HepG2 (cell line): ENCODE data around the gene FASLG. TPM values are rescaled to one million over a fixed set of nuclear protein-coding genes. Genes with fewer than 3 reads are reported as not detected.

Experiments used
- ATAC-seq: fragments of 200-7000 bp; cut with Tn5 transposase; 3 replicates; pipeline ENCODE4 v1.9.1; 2020; ENCODE audit warnings: mild to moderate bottlenecking, moderate library complexity
- BruUV-seq: library from RNA; stranded (reverse); fragments of 400-500 nt; replicated peaks from 2 replicates; lab custom pipeline; 2021; lab: Mats Ljungman, UMichigan
- CTCF ChIA-PET: fragments of 300-600 bp; formaldehyde crosslinking; extraction: SDS; loops from one replicate; lab custom pipeline; 2021; ENCODE audit warnings: low total read pairs, inconsistent platforms, low intra/inter-chr PET ratio; lab: Yijun Ruan, JAX
- POLR2A ChIA-PET: fragments of 350-600 bp; sonication (Branson Sonifier 250); formaldehyde crosslinking; loops from one replicate; lab custom pipeline; 2020; ENCODE audit warnings: antibody characterized with exemption, inconsistent platforms; lab: Yijun Ruan, JAX
- DNase-seq: peaks from one replicate; pipeline ENCODE4 v3.0.0-alpha.2; 2015; ENCODE audit warnings: low spot score
- FAIRE-seq: peaks from 3 replicates; lab custom pipeline; 2011; peaks lifted over from hg19 to GRCh38; lab: Jason Lieb, UNC
- H2AFZ ChIP-seq: one replicate; pipeline ENCODE4 v1.6.1; 2011; ENCODE audit warnings: low read length, inconsistent platforms
- H3K27ac ChIP-seq: fragments of 300-600 bp; 3 replicates; pipeline ENCODE4 v1.8.0; 2011; ENCODE audit warnings: mixed run types, mild to moderate bottlenecking, mixed read lengths, low read length, inconsistent platforms; ENCODE audit not compliant: insufficient read depth; ENCODE audit errors: extremely low read length
- H3K27me3 ChIP-seq, 2 experiments: fragments of 200-600 bp in 1 of 2; 2 replicates in 1 of 2; 3 replicates in 1 of 2; pipeline versions ENCODE4 v1.6.0 to v1.8.0; 2011; ENCODE audit warnings: low read length in 2 of 2, mild to moderate bottlenecking in 2 of 2, moderate library complexity in 2 of 2, inconsistent platforms in 1 of 2; ENCODE audit not compliant: insufficient read depth in 2 of 2, control insufficient read depth in 1 of 2
- H3K36me3 ChIP-seq, 2 experiments: fragments of 200-600 bp in 1 of 2; replicated peaks in 1 of 2; 2 replicates in 1 of 2; 3 replicates in 1 of 2; pipeline versions ENCODE4 v1.5.1 to v1.8.0; 2011; ENCODE audit warnings: low read length in 2 of 2, inconsistent platforms in 1 of 2; ENCODE audit not compliant: insufficient read depth in 2 of 2, control insufficient read depth in 1 of 2
- H3K4me1 ChIP-seq: 2 replicates; pipeline ENCODE4 v1.5.1; 2012; ENCODE audit warnings: low read length, inconsistent platforms; ENCODE audit not compliant: insufficient read depth
- H3K4me2 ChIP-seq: 2 replicates; pipeline ENCODE4 v1.6.0; 2011; ENCODE audit warnings: low read depth, low read length, inconsistent platforms
- H3K4me3 ChIP-seq, 3 experiments: fragments of 200-600 bp in 1 of 3; sonication (generic), shearing (Covaris generic) in 1 of 3; replicated peaks in 1 of 3; 2 replicates each; pipeline ENCODE4 v1.5.1; 2011 to 2016; ENCODE audit warnings: low read length in 3 of 3, inconsistent platforms in 2 of 3, low read depth in 2 of 3, mild to moderate bottlenecking in 2 of 3, control low read depth in 1 of 3, mixed read lengths in 1 of 3; ENCODE audit not compliant: insufficient read depth in 1 of 3
- H3K79me2 ChIP-seq: one replicate; pipeline ENCODE4 v1.6.1; 2011; ENCODE audit warnings: low read length, inconsistent platforms; ENCODE audit not compliant: insufficient read depth
- H3K9ac ChIP-seq: 2 replicates; pipeline ENCODE4 v1.6.0; 2011; ENCODE audit warnings: mild to moderate bottlenecking, low read depth, low read length, inconsistent platforms; ENCODE audit not compliant: insufficient read depth
- H3K9me3 ChIP-seq: 2 replicates; pipeline ENCODE4 v1.5.1; 2012; ENCODE audit warnings: mild to moderate bottlenecking, low read length
- H4K20me1 ChIP-seq: 2 replicates; pipeline ENCODE4 v1.6.0; 2011; ENCODE audit warnings: inconsistent platforms, mild to moderate bottlenecking, low read length, moderate library complexity; ENCODE audit not compliant: insufficient read depth
- GABPA ChIP-seq, 2 experiments: IDR thresholded peaks; 2 replicates each; pipeline ENCODE4 v1.6.1; 2011 to 2016; ENCODE audit warnings: low read depth in 2 of 2, low read length in 1 of 2, missing biosample characterization in 1 of 2, missing genetic modification characterization in 1 of 2
- KDM6A ChIP-seq: IDR thresholded peaks from 2 replicates; pipeline ENCODE4 v1.6.1; 2016; ENCODE audit warnings: low read depth
- NKX3-1 ChIP-seq: sonication (generic); formaldehyde crosslinking; IDR thresholded peaks from 2 replicates; pipeline ENCODE4 v1.5.0; 2020; ENCODE audit warnings: missing genetic modification reagents
- WGBS: methylation state at CpG from one replicate; pipeline ENCODE4 v1.1.6; 2017; ENCODE audit warnings: low lambda C conversion rate; 5-methylcytosine and 5-hydroxymethylcytosine counted together
- in situ Hi-C: cut with HindIII; loops from 2 replicates; pipeline ENCODE4 v1.10.0; 2017; ENCODE audit warnings: low pct_unique_long_range_greater_than_20kb; ENCODE audit not compliant: extremely low pct_ligation_motif_present
- intact Hi-C: fragments of 100-400 bp; cut with micrococcal nuclease; formaldehyde crosslinking; loops from one replicate; pipeline ENCODE4 v1.10.0; 2022; ENCODE audit not compliant: unreplicated experiment
- polyA plus RNA-seq, 8 experiments: library from polyadenylated mRNA; depleted of rRNA in 3 of 8; stranded (reverse) in 7 of 8; unstranded in 1 of 8; fragments of >200 nt; fragmentation: Illumina TruSeq in 4 of 8; extraction: Trizol in 4 of 8; gene quantifications; 2 replicates each; pipeline versions ENCODE4 v1.2.1 to v1.2.3, GENCODE V29; 2011 to 2016; ENCODE audit warnings: low read depth in 4 of 8, missing spikeins in 1 of 8, mixed read lengths in 1 of 8; ENCODE audit not compliant: insufficient read depth in 1 of 8
- total RNA-seq, 5 experiments: library from RNA; depleted of rRNA; stranded (reverse); fragments of >200 nt; fragmentation: Illumina TruSeq; extraction: Trizol; gene quantifications; 2 replicates each; pipeline ENCODE4 v1.2.3, GENCODE V29; 2016; ENCODE audit warnings: low read depth in 1 of 5
- TF ChIP-seq, protein P1 (sequence below): sonication (generic); formaldehyde crosslinking; IDR thresholded peaks from 2 replicates; pipeline ENCODE4 v1.4.0; 2020; ENCODE audit warnings: missing genetic modification reagents
- TF ChIP-seq, protein P2 (sequence below): IDR thresholded peaks from 2 replicates; pipeline ENCODE4 v1.6.1; 2016; ENCODE audit warnings: low read depth, missing genetic modification reagents, missing compliant biosample characterization
- TF ChIP-seq, protein P3 (sequence below): sonication (generic); formaldehyde crosslinking; IDR thresholded peaks from 2 replicates; pipeline ENCODE4 v1.4.0; 2020; ENCODE audit warnings: missing genetic modification reagents

Gene FASLG
- total and polyA plus RNA-seq, 2 of the 13 experiments (the other 11 are each of a cell fraction or from before 2014, with no cell fraction given) = 0.08 TPM; not detected in 1

DNA sequence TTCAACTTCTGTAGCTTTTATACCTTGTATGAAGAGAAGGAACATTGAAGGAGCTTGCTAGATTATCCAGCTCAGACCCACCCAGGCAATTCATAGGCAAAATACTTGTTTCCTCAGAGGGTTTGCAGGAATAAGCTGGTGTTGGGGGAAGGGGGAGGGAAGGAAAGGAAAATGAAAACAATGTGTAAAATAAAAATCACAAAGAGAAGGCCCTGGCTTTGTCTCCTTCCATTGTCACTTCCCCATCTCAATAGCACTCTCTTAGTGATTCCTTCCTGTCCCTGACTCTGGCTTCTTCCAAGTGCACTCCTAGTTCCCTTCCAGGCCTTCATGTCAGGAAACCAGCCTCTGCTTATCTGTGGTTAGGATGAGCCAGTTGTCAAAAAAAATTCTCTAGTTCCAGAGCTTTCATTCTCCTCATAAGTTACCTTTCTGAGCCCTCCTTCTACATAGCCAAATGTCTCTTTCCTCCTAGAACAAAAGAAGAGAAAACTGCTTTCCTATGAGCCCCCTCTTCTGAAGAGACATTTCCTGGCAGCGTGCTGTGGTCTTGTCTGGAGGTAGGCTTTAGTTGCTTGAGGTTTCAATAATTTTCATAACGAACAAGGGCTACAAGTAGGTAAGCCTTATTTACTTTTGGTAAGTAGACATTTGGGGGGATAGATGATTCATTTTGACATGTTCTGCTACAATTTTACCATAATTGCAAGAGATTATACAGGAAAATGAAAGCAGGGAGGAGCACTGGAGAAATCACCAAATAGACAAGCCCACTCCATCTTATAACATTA, 45.7 kb downstream of the FASLG start (continued):
- TF ChIP-seq, protein P1, sequence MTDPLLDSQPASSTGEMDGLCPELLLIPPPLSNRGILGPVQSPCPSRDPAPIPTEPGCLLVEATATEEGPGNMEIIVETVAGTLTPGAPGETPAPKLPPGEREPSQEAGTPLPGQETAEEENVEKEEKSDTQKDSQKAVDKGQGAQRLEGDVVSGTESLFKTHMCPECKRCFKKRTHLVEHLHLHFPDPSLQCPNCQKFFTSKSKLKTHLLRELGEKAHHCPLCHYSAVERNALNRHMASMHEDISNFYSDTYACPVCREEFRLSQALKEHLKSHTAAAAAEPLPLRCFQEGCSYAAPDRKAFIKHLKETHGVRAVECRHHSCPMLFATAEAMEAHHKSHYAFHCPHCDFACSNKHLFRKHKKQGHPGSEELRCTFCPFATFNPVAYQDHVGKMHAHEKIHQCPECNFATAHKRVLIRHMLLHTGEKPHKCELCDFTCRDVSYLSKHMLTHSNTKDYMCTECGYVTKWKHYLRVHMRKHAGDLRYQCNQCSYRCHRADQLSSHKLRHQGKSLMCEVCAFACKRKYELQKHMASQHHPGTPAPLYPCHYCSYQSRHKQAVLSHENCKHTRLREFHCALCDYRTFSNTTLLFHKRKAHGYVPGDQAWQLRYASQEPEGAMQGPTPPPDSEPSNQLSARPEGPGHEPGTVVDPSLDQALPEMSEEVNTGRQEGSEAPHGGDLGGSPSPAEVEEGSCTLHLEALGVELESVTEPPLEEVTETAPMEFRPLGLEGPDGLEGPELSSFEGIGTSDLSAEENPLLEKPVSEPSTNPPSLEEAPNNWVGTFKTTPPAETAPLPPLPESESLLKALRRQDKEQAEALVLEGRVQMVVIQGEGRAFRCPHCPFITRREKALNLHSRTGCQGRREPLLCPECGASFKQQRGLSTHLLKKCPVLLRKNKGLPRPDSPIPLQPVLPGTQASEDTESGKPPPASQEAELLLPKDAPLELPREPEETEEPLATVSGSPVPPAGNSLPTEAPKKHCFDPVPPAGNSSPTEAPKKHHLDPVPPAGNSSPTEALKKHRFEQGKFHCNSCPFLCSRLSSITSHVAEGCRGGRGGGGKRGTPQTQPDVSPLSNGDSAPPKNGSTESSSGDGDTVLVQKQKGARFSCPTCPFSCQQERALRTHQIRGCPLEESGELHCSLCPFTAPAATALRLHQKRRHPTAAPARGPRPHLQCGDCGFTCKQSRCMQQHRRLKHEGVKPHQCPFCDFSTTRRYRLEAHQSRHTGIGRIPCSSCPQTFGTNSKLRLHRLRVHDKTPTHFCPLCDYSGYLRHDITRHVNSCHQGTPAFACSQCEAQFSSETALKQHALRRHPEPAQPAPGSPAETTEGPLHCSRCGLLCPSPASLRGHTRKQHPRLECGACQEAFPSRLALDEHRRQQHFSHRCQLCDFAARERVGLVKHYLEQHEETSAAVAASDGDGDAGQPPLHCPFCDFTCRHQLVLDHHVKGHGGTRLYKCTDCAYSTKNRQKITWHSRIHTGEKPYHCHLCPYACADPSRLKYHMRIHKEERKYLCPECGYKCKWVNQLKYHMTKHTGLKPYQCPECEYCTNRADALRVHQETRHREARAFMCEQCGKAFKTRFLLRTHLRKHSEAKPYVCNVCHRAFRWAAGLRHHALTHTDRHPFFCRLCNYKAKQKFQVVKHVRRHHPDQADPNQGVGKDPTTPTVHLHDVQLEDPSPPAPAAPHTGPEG (CRISPR knock-in tag) = no peak
- TF ChIP-seq, all 625 proteins: peak for 0

DNA sequence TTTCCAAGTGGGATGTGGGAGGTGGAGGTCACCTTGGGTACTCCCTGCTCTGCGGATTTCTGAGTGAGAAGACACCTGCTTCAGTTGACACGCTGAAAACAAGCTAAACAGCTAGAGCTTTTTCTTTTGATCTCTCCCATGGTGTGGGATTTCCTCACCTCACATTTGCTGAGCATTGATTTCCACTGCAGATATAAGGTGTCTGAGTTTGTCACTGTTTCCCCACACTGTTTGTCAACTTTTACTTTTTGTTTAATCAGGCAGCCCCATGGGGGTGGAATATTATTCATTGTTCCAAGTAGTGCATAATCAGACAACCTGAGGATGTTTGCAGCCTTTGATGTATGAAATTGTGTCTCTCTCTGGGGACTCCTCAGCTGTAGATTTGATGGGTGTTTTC, 49.5 kb downstream of the FASLG start:
- H3K27ac ChIP-seq = no peak overlapping the region
- no peaks in the 10 kb centered on the region for H3K4me1 ChIP-seq
- H3K4me2 ChIP-seq = no peak overlapping the region
- no peaks in the 10 kb centered on the region for H4K20me1 ChIP-seq
- H3K4me3 ChIP-seq = no peak overlapping the region
- H2AFZ ChIP-seq = no peak overlapping the region
- ATAC-seq (no peak), DNase-seq (no peak), FAIRE-seq (no peak)
- 0% methylated on average over 2 of the region's 2 CpGs for WGBS
- H3K36me3 ChIP-seq = no peaks in the 10 kb centered on the region
- H3K27me3 ChIP-seq = peaks cover 0 to 11% of the 10 kb centered on the region in 2 experiments; a peak in 1 of 5 replicates
- intact Hi-C loops (no loop called here), in situ Hi-C loops (no loop called here)
- POLR2A ChIA-PET = no interaction called here
- H3K79me2 ChIP-seq = no peaks in the 10 kb centered on the region
- CTCF ChIA-PET = no interaction called here
- BruUV-seq = no TSS peak
- no peak overlapping the region for H3K9ac ChIP-seq
- no peaks in the 10 kb centered on the region for H3K9me3 ChIP-seq
- TF ChIP-seq GABPA (IDR thresholded peaks at IDR 0.05; ENCODE audit: low read depth, low read length) (no peak), GABPA (CRISPR knock-in tag; IDR thresholded peaks at IDR 0.05; ENCODE audit: low read depth) (no peak), NKX3-1 (no peak), KDM6A (CRISPR knock-in tag) (no peak)
- TF ChIP-seq, protein P2, sequence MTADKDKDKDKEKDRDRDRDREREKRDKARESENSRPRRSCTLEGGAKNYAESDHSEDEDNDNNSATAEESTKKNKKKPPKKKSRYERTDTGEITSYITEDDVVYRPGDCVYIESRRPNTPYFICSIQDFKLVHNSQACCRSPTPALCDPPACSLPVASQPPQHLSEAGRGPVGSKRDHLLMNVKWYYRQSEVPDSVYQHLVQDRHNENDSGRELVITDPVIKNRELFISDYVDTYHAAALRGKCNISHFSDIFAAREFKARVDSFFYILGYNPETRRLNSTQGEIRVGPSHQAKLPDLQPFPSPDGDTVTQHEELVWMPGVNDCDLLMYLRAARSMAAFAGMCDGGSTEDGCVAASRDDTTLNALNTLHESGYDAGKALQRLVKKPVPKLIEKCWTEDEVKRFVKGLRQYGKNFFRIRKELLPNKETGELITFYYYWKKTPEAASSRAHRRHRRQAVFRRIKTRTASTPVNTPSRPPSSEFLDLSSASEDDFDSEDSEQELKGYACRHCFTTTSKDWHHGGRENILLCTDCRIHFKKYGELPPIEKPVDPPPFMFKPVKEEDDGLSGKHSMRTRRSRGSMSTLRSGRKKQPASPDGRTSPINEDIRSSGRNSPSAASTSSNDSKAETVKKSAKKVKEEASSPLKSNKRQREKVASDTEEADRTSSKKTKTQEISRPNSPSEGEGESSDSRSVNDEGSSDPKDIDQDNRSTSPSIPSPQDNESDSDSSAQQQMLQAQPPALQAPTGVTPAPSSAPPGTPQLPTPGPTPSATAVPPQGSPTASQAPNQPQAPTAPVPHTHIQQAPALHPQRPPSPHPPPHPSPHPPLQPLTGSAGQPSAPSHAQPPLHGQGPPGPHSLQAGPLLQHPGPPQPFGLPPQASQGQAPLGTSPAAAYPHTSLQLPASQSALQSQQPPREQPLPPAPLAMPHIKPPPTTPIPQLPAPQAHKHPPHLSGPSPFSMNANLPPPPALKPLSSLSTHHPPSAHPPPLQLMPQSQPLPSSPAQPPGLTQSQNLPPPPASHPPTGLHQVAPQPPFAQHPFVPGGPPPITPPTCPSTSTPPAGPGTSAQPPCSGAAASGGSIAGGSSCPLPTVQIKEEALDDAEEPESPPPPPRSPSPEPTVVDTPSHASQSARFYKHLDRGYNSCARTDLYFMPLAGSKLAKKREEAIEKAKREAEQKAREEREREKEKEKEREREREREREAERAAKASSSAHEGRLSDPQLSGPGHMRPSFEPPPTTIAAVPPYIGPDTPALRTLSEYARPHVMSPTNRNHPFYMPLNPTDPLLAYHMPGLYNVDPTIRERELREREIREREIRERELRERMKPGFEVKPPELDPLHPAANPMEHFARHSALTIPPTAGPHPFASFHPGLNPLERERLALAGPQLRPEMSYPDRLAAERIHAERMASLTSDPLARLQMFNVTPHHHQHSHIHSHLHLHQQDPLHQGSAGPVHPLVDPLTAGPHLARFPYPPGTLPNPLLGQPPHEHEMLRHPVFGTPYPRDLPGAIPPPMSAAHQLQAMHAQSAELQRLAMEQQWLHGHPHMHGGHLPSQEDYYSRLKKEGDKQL (CRISPR knock-in tag) = no peak
- TF ChIP-seq, protein P3, sequence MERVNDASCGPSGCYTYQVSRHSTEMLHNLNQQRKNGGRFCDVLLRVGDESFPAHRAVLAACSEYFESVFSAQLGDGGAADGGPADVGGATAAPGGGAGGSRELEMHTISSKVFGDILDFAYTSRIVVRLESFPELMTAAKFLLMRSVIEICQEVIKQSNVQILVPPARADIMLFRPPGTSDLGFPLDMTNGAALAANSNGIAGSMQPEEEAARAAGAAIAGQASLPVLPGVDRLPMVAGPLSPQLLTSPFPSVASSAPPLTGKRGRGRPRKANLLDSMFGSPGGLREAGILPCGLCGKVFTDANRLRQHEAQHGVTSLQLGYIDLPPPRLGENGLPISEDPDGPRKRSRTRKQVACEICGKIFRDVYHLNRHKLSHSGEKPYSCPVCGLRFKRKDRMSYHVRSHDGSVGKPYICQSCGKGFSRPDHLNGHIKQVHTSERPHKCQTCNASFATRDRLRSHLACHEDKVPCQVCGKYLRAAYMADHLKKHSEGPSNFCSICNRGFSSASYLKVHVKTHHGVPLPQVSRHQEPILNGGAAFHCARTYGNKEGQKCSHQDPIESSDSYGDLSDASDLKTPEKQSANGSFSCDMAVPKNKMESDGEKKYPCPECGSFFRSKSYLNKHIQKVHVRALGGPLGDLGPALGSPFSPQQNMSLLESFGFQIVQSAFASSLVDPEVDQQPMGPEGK = no peak
